GM12891 (cell line): ENCODE results near the gene F2R.

Experiments used
- PAX5 ChIP-seq: IDR thresholded peaks from 2 replicates; pipeline ENCODE4 v1.6.1; 2011; ENCODE audit warnings: low read length, moderate library complexity, mild to moderate bottlenecking; ENCODE audit not compliant: insufficient read depth, severe bottlenecking
- POLR2A ChIP-seq: IDR thresholded peaks from 2 replicates; pipeline ENCODE4 v1.6.1; 2011; ENCODE audit warnings: low read depth, low read length, control low read depth
- POLR2AphosphoS5 ChIP-seq: IDR thresholded peaks from 2 replicates; pipeline ENCODE4 v1.6.1; 2011; ENCODE audit warnings: low read depth, low read length, control low read depth
- SPI1 ChIP-seq: IDR thresholded peaks from 2 replicates; pipeline ENCODE4 v1.6.1; 2011; ENCODE audit warnings: low read depth, low read length, control low read depth
- TAF1 ChIP-seq: IDR thresholded peaks from 2 replicates; pipeline ENCODE4 v1.6.1; 2011; ENCODE audit warnings: low read depth, low read length, control low read depth

DNA sequence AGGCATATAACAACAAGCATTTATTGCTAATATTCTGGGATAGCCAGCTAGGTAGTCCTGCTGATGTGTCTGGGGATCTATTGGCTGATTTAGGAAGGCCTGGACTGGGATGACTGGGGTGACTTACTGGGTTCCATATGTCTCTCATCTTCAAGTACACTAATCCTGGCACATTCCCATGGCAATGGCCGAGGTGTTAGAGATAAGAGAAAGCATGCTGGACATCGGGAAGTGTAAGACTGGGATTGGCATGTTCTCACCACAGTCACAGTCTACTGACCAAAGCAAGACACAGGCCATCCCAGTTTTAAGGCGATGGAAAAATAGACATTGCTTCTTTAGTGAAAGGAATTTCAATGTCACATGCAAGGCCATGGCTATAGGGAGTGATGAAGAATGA lies 29.7 kb downstream of the F2R start:
- TF ChIP-seq PAX5 (no peak), POLR2A (no peak), TAF1 (no peak), POLR2AphosphoS5 (no peak), SPI1 (no peak)
